SU-DHL-6 (cell line): ENCODE data around the gene ARHGAP8.

ENCODE experiments used
- H2AFZ ChIP-seq: fragments of 200-600 bp; sonication (generic); 2 replicates; pipeline ENCODE4 v1.6.1; 2014; ENCODE audit warnings: low read depth, mild to moderate bottlenecking, moderate library complexity, mixed read lengths, antibody characterized with exemption, low read length; ENCODE audit not compliant: severe bottlenecking
- H3F3A ChIP-seq: fragments of 200-600 bp; shearing (Covaris generic); 2 replicates; pipeline ENCODE4 v1.6.0; 2016; ENCODE audit warnings: antibody characterized with exemption, mild to moderate bottlenecking; ENCODE audit not compliant: insufficient read depth
- H3K27ac ChIP-seq: fragments of 200-600 bp; sonication (generic); 2 replicates; pipeline ENCODE4 v1.5.1; 2016; ENCODE audit warnings: low read depth, mild to moderate bottlenecking, low read length, moderate library complexity, mixed read lengths
- H3K27me3 ChIP-seq: fragments of 200-600 bp; sonication (generic), shearing (Covaris generic); 2 replicates; pipeline ENCODE4 v1.6.0; 2014; ENCODE audit warnings: mild to moderate bottlenecking, low read length
- H3K36me3 ChIP-seq: fragments of 200-600 bp; sonication (generic); 2 replicates; pipeline ENCODE4 v1.6.1; 2014; ENCODE audit warnings: mild to moderate bottlenecking, low read length, mixed read lengths
- H3K4me2 ChIP-seq: fragments of 300-600, 200-600 bp; shearing (Covaris generic), sonication (generic); 2 replicates; pipeline ENCODE4 v1.6.0; 2014; ENCODE audit warnings: low read length, low read depth, mild to moderate bottlenecking; ENCODE audit not compliant: poor library complexity, severe bottlenecking
- H3K4me3 ChIP-seq: fragments of 200-600 bp; sonication (generic); 2 replicates; pipeline ENCODE4 v1.5.1; 2014; ENCODE audit warnings: antibody characterized with exemption, low read length, mild to moderate bottlenecking, mixed read lengths; ENCODE audit not compliant: insufficient read depth, poor library complexity, severe bottlenecking
- H3K79me2 ChIP-seq: fragments of 200-600 bp; sonication (generic); 2 replicates; pipeline ENCODE4 v1.6.1; 2014; ENCODE audit warnings: mild to moderate bottlenecking, low read length, moderate library complexity; ENCODE audit not compliant: insufficient read depth
- H3K9ac ChIP-seq: fragments of 200-600 bp; sonication (generic); 2 replicates; pipeline ENCODE4 v1.7.0; 2014; ENCODE audit warnings: mild to moderate bottlenecking, low read length
- H3K9me2 ChIP-seq: fragments of 200-600 bp; sonication (generic); replicated peaks from 2 replicates; pipeline ENCODE4 v1.6.1; 2014; ENCODE audit warnings: low read length; ENCODE audit not compliant: insufficient read depth
- H3K9me3 ChIP-seq: fragments of 200-600 bp; sonication (generic); 2 replicates; pipeline ENCODE4 v1.6.1; 2014; ENCODE audit warnings: low read length, mixed read lengths; ENCODE audit not compliant: insufficient read depth
- H4K20me1 ChIP-seq: fragments of 200-600 bp; sonication (generic); 2 replicates; pipeline ENCODE4 v1.6.1; 2014; ENCODE audit warnings: low read depth, mild to moderate bottlenecking, antibody characterized with exemption, low read length, moderate library complexity, mixed read lengths
- EZH2phosphoT487 ChIP-seq: fragments of 200-600 bp; sonication (generic), shearing (Covaris generic); conservative IDR thresholded peaks from 2 replicates; pipeline ENCODE4 v1.6.1; 2018; ENCODE audit warnings: mild to moderate bottlenecking, antibody characterized with exemption, low read length, moderate library complexity, mixed read lengths
- TF ChIP-seq, protein P1 (sequence below): fragments of 200-600 bp; sonication (generic); IDR thresholded peaks from one replicate; pipeline ENCODE4 v1.5.1; 2017; ENCODE audit warnings: antibody characterized with exemption, mild to moderate bottlenecking, low read length, moderate library complexity; ENCODE audit not compliant: insufficient read depth, poor library complexity, severe bottlenecking

ARHGAP8 gene

DNA sequence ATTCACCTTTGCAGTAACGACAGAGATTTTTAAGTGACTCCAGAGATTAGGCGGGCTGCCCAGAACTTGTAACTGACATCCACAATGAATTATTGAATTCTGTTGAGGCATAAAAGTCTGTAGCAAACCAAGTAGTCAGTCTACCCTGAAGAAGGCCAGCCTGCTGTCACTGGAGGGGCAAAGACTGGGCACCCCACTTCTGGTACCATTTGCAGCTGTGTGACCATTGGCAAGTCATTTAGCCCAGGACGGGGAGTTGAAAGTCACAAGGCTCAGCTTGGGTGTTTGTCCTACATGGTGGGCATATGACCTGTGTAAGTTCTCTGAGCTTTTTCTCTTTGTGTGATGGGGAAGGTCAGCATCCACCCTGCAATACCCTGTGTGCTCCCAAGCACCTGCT, 119.4 kb downstream of the ARHGAP8 start:
- Histone ChIP-seq H4K20me1 (no peaks in the 10 kb centered on the region), H3F3A (no peaks in the 10 kb centered on the region), H3K27me3 (no peaks in the 10 kb centered on the region), H3K79me2 (no peaks in the 10 kb centered on the region), H3K27ac (no peak overlapping the region), H3K9me3 (0 out of 2 replicates have a peak, but pooled peaks cover 4% of the 10 kb centered on the region), H3K36me3 (no peaks in the 10 kb centered on the region), H3K9me2 (no peaks in the 10 kb centered on the region), H3K4me2 (no peak overlapping the region), H2AFZ (no peak overlapping the region), H3K9ac (no peak overlapping the region), H3K4me3 (no peak overlapping the region)
- TF ChIP-seq EZH2phosphoT487: no peak
- TF ChIP-seq, protein P1, sequence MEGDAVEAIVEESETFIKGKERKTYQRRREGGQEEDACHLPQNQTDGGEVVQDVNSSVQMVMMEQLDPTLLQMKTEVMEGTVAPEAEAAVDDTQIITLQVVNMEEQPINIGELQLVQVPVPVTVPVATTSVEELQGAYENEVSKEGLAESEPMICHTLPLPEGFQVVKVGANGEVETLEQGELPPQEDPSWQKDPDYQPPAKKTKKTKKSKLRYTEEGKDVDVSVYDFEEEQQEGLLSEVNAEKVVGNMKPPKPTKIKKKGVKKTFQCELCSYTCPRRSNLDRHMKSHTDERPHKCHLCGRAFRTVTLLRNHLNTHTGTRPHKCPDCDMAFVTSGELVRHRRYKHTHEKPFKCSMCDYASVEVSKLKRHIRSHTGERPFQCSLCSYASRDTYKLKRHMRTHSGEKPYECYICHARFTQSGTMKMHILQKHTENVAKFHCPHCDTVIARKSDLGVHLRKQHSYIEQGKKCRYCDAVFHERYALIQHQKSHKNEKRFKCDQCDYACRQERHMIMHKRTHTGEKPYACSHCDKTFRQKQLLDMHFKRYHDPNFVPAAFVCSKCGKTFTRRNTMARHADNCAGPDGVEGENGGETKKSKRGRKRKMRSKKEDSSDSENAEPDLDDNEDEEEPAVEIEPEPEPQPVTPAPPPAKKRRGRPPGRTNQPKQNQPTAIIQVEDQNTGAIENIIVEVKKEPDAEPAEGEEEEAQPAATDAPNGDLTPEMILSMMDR: no peak

DNA sequence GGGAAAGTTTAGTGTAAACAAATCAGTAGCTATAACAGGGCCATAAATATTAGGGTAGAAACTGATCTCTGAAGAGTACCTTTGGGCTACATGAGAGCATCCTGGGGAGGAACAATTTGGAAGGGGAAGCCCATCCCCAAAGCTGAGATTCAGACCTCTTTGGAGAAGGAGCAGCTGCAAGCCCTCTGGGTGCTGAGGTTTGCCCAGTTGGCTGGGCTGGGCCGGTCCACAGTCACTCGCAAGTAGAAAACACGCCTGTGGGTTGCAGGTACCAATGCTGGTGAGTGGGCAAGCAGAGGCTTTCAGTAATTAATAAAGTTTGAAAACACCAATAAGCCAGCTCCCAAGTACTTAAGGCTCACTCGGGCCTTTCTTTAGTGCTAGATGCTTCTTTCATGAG, 124.5 kb downstream of the ARHGAP8 start:
- TF ChIP-seq, protein P1: no peak
- TF ChIP-seq EZH2phosphoT487: no peak

DNA sequence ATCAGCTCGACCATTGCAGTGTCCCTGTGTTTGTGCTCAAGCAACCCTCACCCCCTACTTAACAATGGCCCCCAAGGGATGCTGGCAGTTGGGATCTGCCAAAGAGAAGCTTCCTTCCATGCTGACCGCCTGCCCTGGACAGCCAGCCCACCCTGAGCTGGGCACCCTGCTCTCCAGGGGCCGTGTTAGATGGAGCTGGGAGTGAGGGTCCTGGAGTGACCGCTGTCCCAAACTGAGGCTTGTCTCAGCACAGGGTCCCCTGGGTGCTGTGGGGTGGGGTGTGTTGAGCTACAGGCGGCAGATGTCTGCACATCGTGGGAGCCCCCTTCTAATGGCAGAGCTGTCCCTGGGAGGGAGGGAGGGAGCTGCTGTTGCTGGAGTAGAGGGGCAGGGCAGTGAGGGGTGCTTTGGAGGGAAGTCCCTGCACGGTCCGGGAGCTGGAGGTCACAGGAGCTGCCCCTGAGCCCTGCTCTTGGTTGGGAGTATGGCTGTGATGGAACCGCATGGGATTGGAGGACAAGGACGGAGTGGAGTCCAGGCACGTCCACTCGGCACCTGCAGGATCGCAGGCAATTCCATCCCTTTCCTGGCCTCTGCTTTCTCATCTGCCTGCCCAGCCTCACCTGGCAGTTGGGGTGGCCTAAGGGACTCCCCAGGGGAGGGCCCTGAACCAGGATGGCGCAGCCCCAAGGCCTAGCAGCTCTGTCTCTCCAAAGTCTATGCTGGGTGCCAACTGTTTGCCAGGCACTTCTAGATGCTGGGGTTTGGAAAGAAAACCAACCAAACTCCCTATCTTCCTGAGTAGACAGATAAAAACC, 126.3 kb downstream of the ARHGAP8 start:
- Histone ChIP-seq H2AFZ (no peak overlapping the region), H3K27ac (no peak overlapping the region), H3K4me2 (no peak overlapping the region), H3K4me3 (no peak overlapping the region), H3K36me3 (no peaks in the 10 kb centered on the region), H3K9ac (no peak overlapping the region), H3K79me2 (no peaks in the 10 kb centered on the region), H3F3A (no peaks in the 10 kb centered on the region), H4K20me1 (no peaks in the 10 kb centered on the region), H3K27me3 (no peaks in the 10 kb centered on the region), H3K9me2 (no peaks in the 10 kb centered on the region), H3K9me3 (no peaks in the 10 kb centered on the region)
- TF ChIP-seq, protein P1: no peak
- no peak for TF ChIP-seq EZH2phosphoT487

More for the DNA sequence above, 124.5 kb downstream of the ARHGAP8 start:
- Histone ChIP-seq H3F3A (no peaks in the 10 kb centered on the region), H3K9me3 (no peaks in the 10 kb centered on the region), H3K36me3 (no peaks in the 10 kb centered on the region), H3K27me3 (no peaks in the 10 kb centered on the region), H3K79me2 (no peaks in the 10 kb centered on the region), H3K27ac (no peak overlapping the region), H3K4me2 (no peak overlapping the region), H3K4me3 (no peak overlapping the region), H3K9me2 (no peaks in the 10 kb centered on the region), H3K9ac (no peak overlapping the region), H4K20me1 (no peaks in the 10 kb centered on the region), H2AFZ (no peak overlapping the region)
